KG1 (cell line): Measurements from ENCODE around the gene SYTL1.

Source experiments
- DNase-seq: peaks from one replicate; lab custom pipeline; 2025; lab: John Stamatoyannopoulos, UW

The SYTL1 gene, protein sequence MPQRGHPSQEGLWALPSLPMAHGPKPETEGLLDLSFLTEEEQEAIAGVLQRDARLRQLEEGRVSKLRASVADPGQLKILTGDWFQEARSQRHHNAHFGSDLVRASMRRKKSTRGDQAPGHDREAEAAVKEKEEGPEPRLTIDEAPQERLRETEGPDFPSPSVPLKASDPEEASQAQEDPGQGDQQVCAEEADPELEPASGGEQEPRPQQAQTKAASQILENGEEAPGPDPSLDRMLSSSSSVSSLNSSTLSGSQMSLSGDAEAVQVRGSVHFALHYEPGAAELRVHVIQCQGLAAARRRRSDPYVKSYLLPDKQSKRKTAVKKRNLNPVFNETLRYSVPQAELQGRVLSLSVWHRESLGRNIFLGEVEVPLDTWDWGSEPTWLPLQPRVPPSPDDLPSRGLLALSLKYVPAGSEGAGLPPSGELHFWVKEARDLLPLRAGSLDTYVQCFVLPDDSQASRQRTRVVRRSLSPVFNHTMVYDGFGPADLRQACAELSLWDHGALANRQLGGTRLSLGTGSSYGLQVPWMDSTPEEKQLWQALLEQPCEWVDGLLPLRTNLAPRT

DNA sequence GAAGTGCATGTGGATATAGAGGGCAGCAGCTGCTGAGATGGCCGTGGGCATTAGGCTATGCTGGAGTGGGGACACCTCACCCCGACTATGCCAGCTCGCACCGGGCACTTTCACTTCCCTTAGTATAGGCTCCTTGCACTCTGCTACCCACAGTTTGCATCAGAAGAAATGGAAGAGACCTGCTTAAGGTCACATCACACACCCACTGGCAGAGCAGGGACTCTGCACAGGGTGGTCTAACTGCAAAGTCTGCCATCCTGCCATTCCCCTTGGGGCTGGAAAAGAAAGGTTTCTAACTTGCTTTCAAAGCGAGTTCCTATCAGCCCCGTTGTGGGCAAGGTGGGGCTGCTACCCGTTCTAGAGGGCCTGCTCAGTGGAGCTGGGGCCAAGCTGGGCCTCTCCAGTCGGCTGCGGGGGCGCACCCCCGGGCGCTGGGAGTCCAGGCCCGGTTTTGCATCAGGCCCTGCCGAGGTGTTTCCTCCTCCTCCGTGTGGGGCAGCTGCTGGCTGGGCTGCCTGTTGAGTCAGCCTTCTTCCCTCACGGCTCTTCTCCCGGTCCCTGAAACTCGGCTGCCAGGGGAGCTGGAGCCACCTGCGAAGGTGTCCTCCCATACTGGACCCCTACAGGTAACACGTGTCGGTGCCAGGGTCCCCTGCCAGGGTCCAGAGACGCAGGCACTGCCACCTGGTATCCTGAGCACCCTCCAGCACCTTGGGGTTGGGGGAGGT, at the start of gene SYTL1:
Gene SYTL1 (plus strand): TSS at position 498 of the 728 bp plus-strand sequence. CDS start 3,313 bp downstream, outside the sequence.
- peak; percentile 62 for DNase-seq

DNA sequence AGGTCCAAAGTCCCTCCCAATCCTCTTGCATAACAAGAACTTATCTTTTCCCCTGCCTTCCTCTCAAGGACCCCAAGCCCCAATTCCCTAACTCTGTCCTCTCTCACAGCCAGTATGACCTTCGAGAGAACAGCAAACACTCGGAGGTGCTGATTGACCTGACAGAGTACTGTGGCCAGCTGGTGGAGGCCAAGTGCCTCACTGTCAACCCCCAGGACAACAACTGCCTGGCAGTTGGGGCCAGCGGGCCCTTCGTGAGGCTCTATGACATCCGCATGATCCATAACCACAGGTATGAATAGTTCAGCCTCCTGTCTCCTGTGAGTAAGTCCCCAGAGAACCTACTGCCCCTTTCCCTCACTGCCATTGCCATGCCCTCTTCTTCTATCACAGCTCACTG, 49.7 kb upstream of the SYTL1 start:
- DNase-seq, result no peak

DNA sequence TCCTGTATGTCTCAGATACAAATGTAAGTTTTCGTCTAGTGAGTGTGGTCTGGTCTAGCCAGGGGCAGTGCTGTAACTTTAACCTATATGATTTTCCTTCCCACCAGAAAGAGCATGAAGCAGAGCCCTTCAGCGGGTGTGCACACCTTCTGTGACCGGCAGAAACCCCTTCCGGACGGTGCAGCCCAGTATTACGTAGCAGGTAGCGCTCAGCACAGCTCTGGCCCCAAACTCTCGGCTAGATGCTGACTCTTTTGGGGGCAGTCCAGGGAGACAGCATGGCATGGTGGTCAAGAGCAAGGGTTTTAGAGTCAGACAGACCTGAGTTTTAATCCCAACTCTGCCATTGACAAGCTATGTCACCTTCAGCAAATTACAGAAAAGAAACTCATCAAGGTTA, 47.9 kb upstream of the SYTL1 start:
- DNase-seq, result no peak

DNA sequence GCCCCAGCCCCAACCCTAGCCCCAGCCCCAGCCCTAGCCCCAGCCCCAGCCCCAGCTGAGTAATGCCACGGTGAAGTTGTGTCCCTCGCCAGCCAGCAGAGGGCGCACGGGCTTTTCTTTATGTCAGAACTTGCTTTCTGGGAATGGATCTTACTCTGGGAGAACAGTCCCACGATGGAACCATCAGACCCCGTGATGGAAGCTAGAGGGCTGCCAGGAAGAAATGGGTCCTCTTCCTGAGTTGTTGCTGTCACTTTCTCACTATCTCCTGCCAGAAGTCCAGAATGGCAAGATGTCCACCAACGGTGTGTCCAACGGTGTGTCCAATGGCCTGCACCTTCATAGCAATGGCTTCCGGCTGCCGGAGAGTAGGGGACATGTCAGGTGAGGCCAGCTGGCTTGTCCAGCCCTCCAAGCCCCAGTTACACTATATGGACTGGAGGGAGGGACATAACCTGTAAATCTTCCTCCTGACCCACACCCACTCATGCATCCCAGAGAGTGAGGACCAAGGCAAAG, 45.0 kb upstream of the SYTL1 start:
- peak; percentile 31 for DNase-seq

DNA sequence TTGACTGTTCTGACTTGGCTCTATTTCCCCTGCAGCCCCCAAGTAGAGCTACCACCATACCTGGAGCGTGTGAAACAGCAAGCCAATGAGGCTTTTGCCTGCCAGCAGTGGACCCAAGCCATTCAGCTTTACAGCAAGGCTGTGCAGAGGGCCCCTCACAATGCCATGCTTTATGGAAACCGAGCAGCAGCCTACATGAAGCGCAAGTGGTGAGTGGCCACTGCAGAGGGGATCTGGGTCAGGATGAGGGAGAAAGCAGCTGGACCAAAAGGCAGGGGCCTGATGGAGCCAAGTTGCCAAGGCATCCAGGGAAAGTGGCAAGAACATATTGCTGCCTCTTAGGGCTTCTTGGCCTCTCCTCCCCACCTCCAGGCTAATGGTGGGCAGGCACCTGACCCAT, 43.9 kb upstream of the SYTL1 start:
- no peak for DNase-seq

DNA sequence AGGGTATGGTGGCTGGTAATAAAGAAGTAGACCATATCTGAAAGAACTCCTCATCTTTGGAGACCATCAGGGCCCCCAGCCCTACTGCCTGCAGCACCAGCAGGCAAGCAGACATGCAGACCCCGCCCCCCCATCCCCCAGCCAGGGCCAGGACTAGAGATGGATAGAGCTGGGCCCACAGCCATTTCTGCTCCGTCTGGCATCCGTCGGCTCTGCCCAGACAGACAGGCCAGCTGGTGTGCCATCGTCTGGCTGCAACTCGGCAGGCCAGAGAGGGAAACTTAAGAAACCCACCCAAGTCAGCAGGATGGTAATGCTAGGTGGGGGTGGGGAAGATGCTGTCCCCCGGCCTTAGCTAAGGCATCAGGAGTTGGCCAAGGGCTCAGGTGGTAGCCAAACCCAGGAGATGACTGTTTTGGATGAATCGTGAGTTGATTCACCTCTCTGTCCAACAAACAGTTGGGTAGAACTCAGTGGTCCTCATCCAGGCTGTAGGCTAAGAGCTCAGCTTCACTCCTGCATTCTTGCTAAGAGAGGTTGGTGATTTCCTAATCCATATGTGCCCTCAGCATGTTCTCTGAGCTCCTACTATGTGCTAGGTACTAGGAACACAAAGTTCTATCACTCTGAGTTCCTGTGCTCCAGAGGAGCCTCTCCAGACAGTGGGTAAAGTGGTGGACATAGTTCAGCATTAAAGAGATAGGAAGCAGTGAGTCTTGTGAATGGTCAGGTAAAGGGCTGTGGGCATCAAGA, 43.0 kb upstream of the SYTL1 start:
- no peak for DNase-seq

DNA sequence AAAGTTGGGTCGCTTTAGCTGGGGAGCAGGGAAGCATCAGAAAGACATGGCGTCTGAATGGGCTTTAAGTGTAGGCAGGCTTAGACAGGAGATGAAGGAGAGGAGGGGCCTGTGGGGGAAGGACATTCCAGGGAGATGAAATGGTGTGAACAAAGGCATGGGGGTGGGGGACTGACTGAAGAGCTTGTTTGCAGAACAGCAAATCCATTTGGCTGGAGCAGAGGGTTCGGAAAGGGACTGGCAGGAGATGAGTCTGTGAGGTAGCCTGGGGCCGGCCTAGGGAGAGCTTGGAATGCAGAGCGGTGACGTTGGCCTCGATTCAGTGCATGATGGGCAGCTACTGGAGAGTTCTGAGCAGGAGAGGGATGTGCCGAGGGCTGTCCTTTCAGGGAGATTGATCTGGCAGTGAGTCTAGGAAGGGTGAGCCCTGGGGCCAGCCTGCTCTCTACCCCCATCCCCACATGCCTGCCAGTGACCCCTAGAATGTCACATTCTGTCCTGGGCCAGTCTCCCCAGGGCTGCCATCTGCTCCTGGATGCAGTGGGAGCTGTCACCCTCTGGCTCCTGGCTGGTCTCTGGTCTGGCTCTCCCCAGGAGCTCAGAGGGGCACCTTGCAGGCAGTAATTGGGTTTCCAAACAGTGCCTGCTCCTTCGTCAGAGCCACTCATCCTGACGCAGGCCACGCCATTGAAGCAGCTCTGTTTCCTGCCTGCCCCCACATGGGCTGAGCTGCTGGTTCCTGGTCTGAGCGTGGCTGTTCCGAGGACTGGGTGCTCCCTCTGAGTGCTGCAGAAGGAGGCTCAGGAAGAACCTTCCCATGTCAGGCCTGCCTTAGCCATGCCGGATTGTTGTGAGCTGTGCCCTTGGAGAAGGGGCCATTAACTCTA, 42.2 kb upstream of the SYTL1 start:
- DNase-seq, result no peak

DNA sequence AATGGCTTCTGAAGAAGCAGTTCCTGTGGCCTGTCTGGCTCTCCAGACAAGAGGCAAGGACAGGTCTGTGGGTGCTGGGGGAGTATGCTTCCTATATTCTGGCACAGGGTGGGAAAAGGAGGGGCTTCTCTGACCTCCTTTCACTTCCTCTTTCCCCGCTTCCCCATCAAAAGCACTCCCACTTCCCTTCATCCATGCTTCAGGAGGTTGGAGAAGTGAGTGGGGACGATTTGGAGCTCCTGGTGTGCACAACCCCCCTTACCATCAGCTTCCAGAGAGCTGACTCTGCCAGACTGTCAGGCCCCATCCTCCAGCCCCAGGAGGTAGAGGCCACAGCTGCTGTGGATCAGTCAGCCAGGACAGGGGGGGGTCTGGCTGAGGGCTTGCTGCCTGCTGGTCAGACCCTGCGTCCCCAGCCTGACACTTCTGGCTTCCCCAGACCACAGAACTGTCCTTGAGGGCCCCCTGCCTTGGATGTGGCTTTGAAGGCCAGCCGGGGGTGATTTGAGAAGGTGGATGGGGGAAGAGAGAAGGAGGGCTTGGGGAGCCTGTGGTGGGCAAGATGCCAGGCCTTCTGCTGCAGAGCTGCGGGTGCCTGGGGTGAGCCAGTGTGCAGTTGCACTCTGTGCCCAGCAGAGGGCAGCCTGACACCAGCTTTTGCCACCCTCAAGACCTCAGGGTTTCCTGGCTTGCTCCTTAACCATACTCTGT, 41.3 kb upstream of the SYTL1 start:
- DNase-seq, result peak; percentile 84

DNA sequence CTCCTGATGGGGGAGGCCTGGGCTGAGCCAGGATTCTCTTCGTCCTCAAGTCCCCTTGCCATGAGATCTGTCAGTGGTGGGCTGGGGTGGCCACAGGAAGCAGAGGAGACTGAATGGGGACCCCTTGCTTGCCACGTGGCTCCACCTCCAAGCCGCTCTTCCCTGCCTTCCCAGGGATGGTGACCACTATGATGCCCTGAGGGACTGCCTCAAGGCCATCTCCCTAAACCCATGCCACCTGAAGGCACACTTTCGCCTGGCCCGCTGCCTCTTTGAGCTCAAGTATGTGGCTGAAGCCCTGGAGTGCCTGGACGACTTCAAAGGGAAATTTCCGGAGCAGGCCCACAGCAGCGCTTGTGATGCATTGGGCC, 40.8 kb upstream of the SYTL1 start:
- DNase-seq, result no peak

DNA sequence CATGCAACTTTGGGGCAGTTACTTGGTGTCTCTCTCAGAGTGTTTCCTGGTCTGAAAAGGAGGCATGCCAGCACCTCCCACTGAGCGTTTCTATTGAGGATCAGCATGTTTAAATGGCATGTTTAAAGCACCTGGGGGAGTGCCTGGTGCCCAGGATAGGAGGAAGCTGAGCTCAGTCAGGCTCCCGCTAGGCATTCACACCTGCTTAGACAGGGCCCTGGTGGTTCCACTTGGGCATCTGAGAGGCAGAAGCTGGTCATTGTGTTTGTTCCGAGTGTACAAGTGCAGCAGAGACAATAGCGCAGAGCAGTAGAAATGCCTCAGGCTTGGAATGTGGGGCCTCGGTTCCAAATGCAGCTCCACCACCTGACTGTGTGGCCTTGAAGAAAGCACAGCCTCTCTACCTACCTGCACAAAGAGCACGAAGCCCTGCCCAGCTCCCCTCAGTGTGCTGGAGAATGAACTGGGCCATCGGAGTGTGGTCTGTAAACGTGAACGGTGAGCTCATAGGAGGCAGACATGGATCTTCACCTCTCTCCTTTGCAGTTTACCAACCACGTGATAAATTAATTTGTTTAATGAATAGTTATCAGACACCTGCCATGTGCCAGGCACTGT, 40.1 kb upstream of the SYTL1 start:
- no peak for DNase-seq

DNA sequence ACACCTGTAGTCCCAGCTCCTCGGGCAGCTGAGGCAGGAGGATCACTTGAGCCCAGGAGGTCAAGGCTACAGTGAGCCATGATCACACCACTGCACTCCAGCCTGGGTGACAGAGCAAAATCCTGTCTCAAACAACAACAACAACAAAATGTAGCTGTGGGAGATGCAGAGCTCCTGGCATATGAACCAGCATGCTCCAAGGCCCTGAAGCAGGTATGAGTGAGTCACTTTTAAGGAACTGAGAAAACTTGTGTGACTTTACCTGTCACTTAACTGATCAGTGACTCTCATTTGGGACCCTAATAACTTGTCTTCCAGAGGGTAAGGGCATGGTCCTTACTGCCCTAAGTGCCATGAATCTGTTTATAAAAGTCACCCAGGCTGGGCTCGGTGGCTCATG, 39.2 kb upstream of the SYTL1 start:
- no peak for DNase-seq

DNA sequence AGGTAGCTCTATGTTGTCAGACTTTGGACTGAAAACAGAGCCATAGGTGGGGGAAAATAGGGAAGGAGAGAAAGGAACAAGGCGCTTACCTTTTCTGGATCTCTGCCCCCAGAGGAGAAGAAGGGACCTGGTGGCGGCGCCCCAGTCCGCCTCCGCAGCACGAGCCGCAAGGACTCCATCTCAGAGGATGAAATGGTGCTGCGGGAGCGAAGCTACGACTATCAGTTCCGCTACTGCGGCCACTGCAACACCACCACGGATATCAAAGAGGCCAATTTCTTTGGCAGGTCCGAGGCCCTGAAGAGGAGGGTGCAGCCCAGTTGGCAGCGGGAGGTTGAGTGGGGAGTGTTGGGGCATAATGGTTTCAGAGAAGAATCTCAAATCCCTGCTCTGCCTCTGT, 38.3 kb upstream of the SYTL1 start:
- DNase-seq, result no peak

DNA sequence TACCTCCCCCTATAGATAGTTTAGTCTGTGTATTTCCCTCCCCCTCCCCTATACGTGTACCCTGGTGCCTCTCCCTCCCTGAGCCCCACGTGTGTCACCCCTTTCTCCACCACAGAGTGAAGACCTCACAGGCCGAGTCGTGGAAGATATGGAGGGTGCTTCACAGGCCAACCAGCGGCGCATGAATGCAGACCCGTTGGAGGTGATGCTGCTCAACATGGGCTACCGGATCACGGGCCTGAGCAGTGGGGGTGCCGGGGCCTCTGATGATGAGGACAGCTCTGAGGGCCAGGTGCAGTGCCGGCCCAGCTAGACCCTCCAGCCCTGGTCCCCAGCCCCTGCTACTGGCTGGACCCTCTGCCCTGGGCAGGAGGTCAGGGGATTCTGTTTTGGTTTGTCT, 35.8 kb upstream of the SYTL1 start:
- no peak for DNase-seq

DNA sequence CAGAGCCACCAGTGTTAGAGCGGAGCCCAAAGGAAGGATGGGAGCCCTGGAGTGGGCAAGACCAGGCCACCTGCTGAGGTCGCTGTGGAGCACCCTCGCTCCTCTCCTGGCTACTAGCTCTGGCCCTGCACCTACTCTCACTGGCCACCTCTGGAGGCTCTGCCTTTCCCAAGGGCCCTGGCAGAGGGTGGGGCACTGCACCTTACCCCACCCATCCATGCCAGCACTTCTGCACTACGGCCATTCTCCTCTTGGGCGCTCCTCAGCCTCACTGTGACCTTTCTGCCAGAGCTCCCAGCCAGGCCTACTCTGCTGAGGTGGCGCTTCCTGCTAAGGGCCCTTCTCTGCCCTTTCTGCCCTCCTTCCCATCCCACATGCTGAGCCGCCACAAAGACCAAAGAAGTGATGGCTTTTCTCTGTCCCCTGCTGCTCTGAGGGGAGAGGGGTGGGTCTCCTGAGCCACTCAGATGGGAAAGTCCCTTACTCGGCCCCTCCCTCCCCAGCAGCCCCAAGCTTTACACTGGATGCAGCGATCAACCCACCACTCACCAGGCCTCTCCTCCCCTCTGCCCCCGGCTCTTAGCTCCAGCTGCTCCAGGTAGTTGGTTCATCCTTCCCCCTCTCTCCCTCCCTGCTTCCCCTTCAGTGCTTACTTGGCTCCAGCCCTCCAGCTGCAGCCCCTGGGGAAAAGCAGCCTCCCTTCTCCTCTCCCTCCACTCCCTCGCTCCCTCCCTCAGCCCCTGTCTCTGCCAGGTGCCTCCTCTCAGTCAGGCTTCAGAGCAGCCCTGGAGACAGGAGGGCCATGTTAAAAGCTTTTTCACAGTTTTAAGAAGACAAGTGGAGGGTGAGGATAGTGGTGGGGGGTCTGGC, 34.7 kb upstream of the SYTL1 start:
- DNase-seq, result no peak

DNA sequence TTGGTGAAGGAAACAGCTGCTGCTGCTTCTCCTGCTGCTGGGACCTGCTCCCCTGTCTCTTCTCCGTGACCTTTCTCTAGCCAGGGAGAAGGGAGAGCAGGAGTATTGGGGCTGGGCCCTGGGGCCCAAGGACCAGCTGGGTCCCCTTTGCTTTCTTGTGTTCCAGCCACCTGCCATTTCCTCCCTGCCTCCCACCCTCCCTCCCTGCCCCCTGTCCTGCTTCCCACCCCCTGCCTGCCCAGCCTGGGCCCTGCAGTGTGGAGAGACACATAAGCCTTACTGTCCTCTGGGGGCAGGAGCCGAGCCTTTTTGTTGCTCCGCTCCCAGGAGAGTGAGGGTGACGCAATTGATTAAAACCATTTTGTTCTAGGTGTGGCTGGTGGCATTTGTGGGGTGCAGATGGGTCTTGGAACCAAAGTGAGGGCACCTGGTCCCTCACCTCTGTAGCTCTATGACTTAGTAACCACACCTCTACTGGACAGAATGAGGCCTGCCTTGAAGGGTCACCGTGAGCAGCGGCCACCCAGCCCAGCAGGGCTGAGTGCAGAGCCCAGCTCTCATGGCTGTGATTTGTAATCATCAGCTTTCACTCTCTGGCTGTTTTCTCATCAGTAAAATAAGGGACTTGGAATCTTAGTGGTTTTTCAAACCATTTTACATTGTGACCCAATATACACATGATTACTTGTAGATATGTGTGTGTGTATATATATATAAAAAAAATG, 33.8 kb upstream of the SYTL1 start:
- DNase-seq, result no peak

DNA sequence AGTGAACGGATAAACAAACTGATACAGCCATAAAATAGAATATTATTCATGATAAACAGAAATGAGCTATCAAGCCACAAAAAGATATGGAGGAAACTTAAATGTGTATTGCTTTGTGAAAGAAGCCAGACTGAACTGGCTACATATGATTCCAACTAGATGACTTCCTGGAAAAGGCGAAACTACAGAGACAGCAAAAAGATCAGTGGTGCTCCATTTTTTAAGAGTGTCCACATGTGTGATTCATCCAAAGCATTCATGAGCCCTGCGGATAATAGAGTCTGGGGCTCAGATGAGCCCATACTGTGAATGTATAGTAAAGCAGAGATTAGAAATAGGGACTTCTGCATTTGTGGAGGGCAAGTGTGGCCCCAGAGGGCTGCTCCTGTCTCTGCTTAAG, 27.7 kb upstream of the SYTL1 start:
- no peak for DNase-seq

DNA sequence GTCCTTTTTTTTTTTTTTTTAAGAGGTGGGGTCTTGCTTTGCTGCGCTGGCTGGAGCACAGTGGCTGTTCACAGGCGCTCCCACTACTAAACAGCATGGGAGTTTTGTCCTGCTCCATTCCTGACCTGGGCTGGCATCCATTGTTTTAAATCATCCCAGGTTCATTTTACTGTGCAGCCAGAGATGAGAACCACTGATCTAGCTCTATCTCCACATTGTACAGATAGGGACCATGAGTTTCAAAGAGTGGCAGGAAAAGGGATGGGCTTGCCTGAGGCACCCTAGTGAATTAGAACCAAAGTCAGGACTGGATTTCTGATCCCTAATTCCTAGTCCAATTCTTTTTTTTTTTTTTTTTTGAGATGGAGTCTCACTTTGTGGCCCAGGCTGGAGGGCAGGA, 27.1 kb upstream of the SYTL1 start:
- no peak for DNase-seq

DNA sequence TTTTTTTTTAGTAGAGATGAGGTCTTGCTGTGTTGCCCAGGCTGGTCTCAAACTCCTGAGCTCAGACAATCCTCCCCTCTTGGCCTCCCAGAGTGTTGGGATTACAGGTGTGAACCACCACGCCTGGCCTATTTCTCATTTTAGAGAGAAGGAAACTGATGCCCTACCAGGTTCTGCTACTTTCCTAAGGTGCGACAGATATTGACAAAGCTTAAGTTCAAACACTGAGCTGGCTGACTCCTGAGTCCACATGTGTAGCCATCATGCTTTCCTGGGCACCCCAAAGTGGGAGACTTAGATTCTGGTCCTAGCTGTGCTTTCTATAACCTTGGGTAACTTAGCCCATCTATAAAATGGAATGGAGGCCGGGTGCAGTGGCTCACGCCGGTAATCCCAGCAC, 25.0 kb upstream of the SYTL1 start:
- DNase-seq, result no peak

DNA sequence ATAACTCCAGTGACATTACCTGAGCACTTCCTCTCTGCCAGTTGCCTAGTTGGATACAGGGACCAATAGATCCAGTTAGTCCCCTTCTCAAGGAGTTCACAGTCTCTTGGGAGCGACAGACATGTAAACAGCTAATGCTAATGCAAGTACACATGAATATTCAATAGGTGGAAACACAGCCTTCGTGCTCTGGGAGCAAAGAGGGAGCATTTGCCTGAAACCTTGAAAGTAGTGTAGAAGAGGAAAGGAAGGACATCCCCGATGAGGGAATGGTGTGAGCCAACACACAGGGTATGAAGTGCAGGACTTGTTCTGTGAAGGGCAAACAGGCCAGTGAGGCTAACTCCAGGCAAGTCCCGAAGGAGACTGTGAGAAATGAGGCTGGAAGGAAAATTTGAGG, 23.7 kb upstream of the SYTL1 start:
- DNase-seq, result no peak
